CD1c-positive myeloid dendritic cell (primary cell): ENCODE data around the gene ACIN1.

Experiments
- DNase-seq: peaks from one replicate; pipeline ENCODE4 v3.0.0-alpha.2; 2016; ENCODE audit errors: extremely low spot score

Gene ACIN1

GRCh38 chr14:23079716-23080115 is 15.2 kb downstream of the ACIN1 start:
- peak; percentile 58 for DNase-seq

DNA sequence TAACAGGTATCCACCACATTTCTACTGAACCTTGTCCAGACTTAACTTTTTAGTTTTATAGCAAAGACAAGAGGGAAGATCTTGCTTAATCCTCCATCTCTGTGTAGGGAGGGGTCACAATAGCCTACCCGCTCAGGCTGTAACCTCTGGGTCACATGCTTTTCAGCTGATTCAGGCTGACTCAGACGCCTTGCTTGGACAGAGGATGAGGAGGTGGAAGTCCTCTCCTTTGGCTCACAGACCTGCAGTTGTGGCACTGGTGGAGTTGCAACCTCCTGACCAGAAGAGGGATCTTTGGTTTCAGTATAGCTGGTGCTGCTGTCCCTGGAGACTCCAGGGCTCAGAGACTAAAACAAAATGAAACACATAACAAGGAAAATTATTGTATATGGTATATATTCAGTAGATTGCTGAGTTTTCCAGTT is 16.2 kb downstream of the ACIN1 start:
- peak; percentile 92 for DNase-seq

GRCh38 chr14:23077962-23078361 is 17.0 kb downstream of the ACIN1 start:
- DNase-seq, result no peak

DNA sequence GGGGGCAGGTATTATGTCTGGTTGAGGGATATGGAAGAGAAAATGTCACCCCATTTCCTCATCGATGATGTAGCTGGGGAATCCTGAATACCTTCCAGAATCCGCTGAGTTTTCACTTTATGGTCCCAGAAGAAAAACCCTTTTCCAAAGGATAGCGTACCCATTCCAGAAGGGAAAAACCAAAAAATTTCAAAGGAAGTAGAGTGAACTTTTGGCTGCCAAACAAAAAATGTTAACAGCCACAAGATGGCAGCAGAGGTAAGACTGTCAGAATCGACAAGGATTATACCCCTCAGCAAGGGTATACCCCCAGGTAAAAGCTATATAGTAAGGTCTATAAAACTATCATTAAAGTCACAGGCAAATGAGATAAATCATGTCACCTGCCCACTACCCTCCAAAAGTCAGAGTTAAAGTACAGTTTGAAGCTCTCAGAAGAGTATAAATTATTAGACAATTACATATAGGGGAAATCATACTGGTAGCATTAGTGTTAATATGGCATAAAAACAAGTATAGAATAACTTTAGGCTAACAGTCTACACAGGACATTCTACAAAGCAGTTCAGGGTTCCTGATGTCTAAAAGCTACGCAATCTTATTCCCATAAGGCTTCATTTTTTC is 18.0 kb downstream of the ACIN1 start:
- DNase-seq, result peak; percentile 58

DNA sequence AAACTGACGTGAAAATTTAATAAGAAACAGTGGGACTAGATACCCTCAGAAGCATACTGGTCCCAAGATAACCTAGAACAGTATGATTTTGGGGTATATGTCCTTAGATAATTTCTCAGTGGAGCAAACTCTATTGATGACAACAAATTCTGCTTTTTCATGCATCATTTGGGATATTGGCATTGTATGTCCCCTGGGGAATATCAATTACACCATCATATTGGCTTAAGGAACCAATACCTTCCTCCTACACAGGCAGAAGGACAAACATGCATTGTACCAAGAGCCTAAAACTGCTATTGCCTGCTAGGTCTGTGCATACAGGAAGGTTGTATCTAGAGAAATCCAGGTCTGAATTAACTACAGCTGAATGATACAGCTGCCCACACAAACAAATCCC is 20.0 kb downstream of the ACIN1 start:
- DNase-seq, result no peak

GRCh38 chr14:23071921-23072539 is 22.9 kb downstream of the ACIN1 start:
- DNase-seq, result no peak

- DNase-seq, result peak; percentile 77
These were observed 23.6 kb downstream of the ACIN1 start for GRCh38 chr14:23071244-23071920.

- no peak for DNase-seq
These were observed 24.4 kb downstream of the ACIN1 start for GRCh38 chr14:23070262-23071129.

DNA sequence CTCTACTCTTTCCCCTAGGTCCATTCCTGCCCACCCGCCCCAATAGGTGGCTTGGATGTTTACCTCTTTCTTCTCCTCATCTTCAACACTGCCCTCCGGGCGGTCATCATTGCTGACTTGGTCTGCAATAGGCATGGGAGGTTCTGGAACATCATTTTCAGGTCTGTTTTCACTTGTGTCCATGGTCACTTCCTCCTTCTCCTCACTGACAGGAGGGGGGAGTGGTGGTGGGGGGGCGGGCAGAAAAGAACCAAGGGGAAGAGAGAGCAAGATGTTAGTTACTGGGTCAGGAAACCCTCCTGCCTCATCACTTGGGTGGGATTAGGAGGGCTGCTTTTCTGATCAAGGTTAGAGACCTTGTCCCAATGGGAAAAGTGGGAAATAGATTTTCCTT is 25.5 kb downstream of the ACIN1 start:
- DNase-seq, result peak; percentile 58

- DNase-seq, result peak; percentile 90
These were observed 26.0 kb downstream of the ACIN1 start for GRCh38 chr14:23068789-23069412.

GRCh38 chr14:23067847-23068788 is 26.8 kb downstream of the ACIN1 start:
- DNase-seq, result no peak

GRCh38 chr14:23066855-23067744 is 27.8 kb downstream of the ACIN1 start:
- no peak for DNase-seq

DNA sequence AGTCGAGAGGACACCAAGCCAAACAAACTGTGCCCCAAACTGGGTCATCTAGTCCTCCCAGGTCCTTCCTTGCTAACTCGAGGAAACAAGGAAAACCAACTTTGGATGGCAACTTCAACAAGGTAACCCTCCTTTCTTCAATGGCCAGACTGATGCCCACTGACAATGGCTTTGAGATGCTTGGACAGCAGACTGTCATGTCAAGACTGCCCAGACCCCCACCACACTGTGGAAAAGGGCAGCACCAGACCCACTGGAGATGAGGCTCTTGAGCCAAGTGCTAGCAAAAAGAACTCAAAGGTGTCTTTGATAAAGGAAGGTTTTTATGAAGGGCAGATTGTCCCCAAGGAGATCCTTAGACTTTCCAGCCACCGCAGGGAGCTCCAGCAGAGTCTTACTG is 28.6 kb downstream of the ACIN1 start:
- DNase-seq, result no peak

GRCh38 chr14:23063601-23064000 is 31.3 kb downstream of the ACIN1 start:
- DNase-seq, result no peak

DNA sequence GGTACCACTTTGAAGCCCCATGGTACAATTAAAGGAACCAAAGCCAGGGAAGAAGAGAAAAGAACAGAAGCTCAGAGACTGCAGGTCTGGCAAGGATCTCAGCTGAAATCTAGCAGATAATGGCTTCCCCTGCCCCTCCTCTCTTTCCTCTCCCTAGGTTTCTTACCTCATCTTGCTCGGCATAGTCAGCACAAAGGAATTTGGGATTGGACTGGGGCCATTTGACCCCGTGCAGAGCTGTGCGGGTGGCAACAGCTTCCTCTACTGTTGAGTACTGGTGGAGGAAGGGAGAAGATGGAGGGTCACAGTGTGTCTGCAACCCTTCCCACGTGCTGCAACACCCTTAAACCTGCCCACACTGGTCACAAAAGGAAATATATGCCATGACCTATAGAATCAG is 32.9 kb downstream of the ACIN1 start:
- DNase-seq, result no peak

DNA sequence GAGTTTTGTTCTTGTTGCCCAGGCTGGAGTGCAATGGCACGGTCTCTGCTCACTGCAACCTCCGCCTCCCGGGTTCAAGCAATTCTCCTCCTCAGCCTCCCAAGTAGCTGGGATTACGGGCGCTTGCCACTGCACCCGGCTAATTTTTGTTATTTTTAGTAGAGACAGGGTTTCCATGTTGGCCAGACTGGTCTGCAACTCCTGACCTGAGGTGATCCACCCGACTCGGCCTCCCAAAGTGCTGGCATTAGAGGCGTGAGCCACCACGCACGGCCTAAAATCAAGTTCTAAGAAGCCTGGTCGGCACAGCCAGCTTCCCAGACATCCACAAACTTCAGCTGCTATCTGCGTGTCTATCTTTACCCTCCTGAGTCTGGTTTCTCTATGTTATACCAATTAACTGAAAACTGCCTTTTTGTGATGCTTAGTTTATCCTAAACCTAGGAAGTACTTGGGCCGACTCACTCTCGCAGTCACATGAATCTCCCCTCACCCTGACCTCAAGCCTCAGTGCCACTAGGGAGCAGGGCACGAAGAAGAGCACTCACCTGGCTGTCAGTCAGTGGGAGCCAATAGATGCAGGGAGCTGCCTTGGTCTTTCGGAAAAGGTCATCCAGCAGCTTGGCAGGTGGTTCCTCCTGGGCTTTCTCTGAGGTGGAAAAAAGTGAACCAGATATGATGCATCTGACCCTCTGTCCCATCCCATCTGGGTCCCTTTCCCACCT is 34.2 kb downstream of the ACIN1 start:
- DNase-seq, result no peak

GRCh38 chr14:23058654-23059504 is 36.1 kb downstream of the ACIN1 start:
- DNase-seq, result no peak
